SHP77 (cell line): ENCODE data around the gene ZNF462.
"Not testable (repeated sequence)": the region's sequence is repeated elsewhere in the genome, so short reads cannot be mapped to it uniquely, and the experiment has no call there.

ENCODE experiments used
- DNase-seq, 2 experiments: peaks; one replicate each; lab custom pipeline; 2025; lab: John Stamatoyannopoulos, UW

The ZNF462 gene

DNA sequence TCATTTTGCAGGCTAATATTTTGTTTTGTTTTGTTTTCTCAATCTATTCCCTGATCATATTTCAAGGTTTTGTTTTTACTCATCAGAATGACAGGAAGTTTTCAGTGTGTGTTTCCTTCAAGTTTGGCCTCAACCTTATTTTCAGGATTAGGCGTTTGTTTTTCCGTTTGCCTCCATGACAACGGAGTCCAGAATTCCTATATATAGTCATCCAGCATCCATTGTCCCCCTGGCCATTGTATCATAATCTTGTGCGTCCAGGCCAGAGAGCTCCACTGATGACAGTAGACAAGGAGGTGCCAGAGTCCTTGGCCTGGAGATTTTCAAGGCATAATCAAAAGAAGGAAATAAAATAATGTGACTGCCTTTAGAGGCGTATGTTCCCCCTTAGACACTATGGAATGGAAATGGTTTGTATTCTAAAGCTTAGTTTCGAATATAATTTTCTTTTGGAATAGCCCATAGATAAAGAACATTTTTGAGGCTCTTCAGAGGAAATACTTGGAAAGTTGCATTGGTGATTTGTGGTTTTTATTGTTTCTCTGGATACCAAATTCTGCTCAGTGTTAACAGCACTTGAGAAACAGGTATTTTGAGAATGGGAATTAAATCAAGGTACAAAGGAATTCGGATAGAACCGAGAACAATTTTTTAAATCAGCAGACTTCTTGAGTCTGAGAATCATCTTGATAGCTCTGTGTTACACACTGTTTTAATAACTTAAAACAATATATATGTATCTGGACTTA is 99.8 kb downstream of the ZNF462 start:
- DNase-seq, result no peak

DNA sequence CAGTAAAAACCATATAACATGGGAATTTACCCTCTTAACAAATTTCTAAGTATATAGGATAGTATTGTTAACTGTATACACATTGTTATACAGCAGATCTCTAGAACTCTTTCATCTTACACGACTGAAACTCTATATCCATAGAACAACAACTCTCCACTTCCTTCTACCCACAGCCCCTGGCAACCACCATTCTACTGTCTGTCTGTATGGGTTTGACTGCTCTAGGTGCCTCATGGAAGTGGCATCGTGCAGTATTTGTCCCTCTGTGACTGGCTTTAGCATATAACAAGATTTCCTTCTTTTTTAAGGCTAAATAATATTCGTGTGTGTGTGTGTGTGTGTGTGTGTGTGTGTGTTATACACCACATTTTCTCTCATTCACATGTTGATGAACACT is 100.7 kb downstream of the ZNF462 start:
- no peak for DNase-seq

DNA sequence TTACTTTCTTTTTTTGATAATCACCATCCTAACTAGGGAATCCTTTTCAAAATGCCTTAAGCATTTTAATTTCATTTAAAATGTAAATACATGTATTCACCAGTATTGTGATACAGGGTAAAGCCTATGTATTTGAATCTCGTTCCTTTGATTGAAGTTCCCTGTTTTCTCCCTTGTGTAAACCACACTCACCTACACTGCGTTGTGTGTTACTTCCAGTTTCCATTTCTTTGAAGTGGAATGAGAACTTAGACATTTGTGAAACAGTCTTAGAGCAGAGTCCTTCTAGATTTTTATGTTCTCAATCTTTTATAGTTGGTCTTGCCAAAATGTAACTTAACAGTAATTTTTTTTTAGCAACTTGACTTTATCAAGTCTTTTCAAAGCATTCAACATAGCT is 101.4 kb downstream of the ZNF462 start:
- DNase-seq, result no peak

DNA sequence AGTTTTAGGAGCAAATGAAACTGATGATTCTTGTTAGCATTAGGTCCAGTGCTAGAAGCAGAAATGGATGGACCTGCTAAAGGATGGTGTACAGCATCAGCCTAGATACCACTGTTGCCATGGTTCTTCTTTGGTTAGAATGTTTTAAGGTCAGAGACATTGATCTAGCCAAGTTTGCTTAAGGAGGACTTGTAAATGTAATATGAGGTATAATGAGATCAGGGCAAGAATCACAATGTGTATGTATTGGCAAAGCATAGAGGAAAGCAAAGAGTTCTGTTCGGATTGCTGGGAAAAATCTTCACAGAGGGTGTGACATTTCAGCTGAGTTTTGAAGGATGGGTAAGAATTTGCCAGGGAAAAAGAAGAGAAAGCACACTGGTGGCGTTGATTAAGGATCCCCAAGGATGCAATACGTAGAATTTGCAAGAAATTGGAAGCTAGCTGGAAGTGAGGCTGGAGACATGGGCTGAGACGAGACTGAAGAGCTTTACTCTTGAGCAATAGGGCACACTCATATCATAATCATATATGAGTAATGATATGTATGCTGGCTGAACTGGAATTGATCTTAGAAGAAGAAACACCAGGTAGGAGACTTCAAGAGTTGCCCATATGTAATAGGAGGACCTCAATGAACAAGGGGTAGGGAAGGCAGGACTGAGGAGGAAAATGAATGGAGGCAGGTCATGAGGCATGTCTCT is 102.0 kb downstream of the ZNF462 start:
- no peak for DNase-seq

DNA sequence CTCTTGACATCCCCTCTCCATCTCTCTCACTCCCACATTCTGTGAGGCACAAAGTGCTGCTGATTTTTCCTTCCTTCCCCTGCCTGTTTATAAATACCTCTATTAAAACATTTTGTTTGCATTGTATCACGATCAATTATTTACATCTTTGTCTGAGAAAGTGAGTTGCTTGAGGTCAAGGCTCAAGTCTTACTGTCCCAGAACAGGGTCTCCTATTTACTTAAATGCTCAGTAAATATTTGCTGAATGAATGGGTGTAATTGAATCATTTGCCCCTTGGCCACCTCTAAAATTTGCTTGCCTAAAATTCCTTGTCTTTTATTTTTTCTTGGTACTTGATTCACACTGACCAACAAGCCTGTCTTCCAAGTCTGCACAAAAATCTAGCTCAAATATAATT is 103.5 kb downstream of the ZNF462 start:
- no peak for DNase-seq

DNA sequence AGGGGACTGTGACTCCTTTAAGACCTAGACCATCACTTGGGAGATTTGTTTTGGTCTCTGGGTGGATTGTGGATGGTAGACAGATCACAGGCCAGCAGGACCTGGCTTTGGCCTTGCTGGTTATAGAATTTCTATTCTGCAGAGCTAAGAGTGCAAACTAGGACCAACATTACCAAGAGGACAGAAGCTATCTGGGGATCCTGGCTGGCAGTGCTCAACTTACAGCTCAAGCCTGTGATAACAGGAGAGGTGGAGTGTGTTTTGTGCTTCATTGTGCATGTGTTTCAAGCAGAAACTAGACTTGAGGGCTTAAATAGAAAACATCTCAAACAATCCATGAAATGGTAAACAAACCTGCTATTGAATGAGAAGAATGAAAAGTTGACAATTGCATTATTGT is 106.7 kb downstream of the ZNF462 start:
- DNase-seq, result no peak

DNA sequence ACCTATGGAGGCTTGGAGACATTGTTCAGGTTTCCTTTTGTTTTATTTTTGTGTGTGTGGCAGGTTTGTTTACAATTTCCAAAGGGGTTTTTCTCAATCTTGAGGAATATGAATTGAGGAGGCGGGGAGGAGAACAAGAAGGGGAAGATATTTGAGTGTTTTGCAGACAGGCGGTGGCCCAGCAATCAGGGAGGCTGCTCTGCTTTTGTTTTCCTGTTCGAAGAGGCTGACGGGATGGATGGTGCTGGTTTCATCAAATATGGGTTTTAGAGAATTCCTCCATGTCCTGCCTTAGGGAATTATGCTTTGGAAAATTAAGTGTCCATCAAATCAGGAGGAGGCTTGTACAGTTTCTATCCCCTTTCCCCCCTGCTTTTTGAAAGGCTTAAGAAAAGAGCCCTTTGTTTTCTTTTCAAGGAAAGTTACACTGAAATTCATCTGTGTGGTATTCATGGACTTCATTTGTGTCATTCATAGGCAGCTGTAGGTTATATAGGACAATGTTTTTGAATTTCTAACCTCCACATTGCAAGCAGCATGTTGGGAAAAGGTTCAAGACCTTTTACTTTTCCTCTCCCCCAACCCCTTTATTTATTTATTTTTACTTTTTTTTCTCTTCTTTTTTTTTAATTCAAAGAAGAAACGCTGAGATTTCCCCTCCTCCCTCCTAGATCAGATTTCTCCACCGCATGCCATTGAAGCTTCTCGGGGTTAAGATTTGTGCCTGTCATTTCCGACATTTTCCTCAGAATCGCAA is 107.4 kb downstream of the ZNF462 start:
- DNase-seq, result no peak

DNA sequence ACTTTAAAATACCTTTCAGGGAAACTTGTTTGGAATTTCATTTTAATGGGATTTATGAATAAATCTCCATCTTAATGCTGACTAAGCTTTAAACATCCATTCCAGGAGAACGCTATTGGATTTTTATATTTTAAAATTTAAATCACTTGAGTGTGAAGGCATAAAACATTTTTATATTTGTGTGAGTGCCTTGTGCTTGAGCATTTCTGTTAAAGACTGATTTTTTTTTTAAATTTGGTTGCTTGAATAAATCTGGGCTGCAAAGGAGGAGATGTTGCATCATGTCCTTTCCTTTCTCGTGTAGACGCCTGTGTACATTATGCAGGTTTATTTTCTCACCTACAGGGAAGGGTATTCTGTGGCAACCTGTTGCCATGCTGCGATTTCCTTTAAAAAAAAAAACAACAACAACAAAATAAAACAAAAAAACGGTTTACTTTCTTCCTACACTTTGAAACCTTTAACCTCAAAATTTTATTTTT is 108.1 kb downstream of the ZNF462 start:
- DNase-seq, result no peak

DNA sequence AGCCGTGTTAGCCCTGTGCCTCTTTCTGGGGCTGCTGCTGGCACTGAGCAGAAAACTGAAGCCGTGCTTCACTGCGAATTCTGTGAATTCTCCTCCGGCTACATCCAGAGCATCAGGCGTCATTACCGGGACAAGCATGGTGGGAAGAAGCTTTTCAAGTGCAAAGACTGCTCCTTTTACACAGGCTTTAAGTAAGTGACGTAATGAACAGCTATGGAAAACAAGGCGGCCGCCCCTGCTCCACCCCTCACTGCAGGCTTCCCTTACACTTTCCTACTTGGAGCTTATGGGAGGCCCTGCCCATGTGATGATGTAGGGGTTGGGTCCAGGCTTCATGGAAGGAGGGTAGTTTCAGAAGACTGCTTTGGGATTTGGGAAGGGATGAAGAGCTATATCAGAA is 109.1 kb downstream of the ZNF462 start:
- no peak for DNase-seq

DNA sequence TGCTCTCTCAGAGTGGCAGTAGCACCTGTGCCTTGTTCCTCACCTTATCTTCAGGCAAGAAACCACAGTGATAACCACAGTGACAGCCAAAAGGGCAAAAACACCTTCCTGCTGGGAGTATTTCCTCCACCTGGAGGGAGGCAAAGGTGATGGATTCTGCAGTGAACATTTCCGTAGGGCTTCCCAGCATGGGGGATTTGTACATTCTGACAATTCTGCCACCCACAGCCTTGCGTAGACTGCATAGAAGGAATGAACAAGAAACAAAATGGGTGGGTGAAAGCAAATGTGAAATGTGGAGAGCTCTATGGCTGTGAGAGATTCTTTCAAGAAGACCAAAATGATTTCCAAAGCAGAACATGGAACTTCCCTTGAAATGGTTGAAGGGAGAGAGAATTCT is 111.4 kb downstream of the ZNF462 start:
- DNase-seq, result no peak

DNA sequence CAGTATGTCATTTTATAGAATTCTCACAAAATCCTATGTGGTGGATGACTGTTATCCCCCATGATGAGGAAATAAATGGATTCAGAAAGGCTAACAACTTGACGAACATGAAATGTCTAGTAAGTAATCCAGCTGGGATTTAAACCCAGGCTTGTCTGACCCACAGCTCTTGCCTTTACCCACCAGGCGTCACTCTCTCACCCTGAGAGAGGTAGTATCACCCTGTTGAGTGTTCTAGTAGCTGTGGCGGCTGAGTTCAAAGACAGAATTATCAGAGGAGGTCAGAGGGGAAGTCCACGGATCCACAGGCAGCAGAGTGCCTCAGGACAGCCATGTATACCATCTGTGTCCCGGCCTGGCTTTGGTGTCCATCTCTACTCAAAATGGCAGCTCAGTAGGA is 113.8 kb downstream of the ZNF462 start:
- DNase-seq, result no peak

DNA sequence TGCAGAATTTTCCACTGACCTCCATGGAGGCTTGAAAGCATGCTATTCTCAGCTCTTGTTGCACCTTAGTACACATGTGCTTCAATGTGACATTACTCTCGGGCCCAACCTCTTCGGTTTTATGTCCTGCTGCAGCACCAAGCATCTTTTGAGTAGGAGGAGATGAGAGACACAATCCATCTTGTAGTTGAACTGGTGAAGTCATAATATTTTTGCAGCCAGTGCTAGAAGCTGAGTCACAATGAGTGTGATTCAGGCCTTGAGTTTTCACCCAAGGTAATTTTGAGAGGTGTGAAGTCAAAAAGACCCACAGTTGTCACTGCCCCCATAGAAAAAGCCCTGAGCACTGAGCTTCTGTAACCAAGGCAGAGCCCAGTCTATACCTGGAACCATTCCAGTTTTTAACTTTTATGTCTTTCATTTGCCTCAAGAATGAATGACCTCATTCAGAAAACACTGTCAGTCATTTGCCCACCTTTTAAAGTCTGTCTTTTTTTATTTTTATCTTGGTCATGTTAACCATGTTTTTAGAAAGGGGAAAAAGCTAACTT is 117.7 kb downstream of the ZNF462 start:
- DNase-seq, result no peak

DNA sequence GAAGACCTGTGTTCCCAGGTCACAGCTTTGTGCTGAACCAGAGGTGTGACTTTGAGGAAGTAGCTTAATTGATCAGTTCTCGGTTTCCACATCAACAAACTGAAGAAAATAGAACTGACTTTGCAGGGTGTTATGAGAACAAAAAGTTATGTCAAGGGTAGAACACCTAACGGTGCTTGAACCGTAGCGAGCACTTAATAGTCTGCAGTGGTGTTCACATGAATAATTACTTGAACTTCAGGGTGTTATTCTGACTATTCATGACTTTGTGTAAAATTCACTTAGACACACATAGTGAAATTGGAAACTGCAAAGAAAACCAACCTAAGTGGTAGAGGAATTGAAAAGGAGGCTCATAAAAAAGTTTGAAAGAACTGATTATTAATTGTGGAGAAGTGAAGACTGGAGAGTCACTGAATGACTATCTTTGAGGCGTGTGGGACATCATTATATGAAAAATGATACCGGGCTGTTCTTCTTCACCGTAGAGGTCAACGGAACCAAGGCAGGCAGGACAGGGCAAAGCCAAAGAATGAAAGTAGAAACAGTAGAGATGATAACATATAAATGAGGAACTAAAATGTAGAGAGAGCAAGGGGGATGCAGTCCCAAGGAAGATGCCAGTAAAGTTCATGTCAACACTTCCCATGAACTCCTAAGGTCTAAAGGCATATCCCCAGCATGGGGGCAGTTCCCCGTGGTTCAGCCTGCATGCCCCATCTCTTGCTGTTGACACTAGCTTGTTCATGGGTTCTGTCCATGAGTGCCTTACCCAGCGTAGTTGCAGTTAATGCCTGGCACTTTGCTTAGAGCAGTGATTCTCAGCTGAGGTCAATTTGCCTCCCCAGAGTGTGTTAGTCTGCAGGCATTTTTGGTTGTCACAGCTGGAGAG is 118.7 kb downstream of the ZNF462 start:
- no peak for DNase-seq

DNA sequence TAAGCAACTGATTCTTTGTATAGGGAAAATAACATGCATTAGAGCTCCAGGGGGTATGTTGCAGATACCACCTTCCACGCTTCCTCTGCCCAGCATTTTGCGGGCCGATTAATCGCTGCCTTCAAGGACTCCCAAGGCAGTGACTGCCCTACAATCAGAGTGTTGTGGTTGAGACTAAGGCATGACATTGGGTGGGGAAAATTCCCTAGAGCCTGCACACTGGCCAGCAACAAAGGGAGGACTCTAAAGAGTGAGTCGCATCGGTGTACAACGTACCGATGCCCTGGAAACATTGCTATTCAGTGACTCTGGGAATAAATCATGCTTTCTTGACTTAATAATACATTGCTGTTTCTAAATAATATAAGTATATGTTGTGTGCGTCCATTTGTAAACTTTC is 119.7 kb downstream of the ZNF462 start:
- DNase-seq, result no peak

DNA sequence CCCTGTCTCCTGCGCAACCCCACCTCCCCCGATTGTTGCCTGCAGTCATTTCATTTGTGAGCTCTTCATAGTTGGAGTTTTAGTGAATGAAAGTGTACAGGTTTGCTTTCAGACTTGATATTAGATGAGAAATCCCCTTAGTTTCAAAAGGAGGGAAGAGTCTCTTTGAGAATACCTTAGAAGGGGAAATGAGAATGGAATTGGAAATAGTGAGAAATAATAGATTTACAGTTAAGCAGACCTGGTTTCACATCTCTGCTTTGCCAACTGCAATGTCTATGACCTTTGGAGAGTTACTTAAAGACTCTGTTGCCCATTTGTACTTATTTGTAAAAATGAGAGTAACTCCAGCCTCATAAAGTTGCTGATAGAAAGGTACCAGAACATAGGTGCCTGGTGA is 120.4 kb downstream of the ZNF462 start:
- DNase-seq, result no peak

DNA sequence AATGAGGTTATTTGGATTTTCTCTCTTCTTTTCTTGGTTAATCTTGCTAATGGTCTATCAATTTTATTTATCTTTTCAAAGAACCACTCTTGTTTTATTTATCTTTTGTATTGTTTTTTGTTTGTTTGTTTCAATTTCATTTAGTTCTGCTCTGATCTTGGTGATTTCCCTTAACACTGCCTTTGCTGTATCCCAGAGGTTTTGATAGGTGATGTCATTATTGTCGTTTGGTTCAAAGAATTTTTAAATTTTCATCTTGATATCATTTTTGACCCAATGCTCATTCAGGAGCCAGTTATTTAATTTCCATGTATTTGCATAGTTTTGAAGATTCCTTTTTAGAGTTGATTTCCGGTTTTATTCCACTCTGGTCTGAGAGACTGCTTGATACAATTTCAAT is 126.9 kb downstream of the ZNF462 start:
- DNase-seq, result not testable (repeated sequence)

DNA sequence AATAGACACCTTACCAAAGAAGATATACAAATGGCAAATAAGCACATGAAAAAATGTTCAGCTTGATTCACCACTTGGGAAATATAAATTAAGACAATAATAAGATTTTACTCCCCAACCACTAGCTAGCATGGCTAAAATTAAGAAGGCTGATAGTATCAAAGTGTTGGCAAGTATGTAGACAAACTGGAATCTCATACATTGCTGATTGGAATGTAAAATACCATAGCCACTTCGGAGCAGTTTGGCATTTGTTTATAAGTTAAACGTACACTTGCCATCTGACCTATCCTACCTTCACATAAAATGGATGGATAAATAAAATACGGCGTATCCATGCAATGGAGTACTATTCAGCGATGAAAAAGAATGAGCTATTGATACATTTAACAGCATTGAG is 129.2 kb downstream of the ZNF462 start:
- DNase-seq, result no peak

DNA sequence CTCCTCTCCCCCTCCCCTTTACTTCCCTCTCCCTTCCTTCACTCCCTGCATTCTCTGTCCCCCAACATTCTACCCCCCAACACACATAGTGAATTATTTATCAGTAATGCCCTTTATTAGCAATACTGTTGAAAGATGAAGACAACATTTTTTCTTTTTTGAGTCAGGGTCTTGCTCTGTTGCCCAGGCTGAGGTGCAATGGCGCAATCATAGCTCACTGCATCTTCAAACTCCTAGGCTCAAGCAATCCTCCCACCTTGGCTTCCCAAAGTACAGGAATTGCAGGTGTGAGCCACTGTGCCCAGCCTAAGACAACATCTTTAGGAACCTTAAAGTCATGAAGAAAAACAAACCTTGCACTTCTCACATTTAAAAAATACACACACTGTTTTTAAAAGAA is 130.6 kb downstream of the ZNF462 start:
- DNase-seq, result no peak

DNA sequence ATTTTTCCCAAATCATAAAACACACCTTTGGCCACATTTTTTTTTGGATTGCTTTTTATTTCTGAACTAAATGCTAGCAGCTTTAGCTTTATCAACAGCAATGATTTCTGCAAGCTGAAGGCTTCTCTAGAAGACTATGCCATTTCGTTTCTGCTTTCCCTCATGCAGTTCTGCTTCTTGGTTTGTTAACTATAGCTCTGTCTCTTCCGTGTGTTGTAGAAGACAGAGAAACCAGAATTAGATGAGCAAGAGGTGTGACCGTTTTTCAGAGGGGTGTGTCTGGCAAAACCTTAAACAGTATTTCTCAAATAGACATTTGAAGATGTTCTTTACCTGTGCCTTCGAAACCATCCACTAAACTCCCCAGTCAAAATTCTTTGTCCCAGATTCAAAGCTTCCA is 131.5 kb downstream of the ZNF462 start:
- no peak for DNase-seq

DNA sequence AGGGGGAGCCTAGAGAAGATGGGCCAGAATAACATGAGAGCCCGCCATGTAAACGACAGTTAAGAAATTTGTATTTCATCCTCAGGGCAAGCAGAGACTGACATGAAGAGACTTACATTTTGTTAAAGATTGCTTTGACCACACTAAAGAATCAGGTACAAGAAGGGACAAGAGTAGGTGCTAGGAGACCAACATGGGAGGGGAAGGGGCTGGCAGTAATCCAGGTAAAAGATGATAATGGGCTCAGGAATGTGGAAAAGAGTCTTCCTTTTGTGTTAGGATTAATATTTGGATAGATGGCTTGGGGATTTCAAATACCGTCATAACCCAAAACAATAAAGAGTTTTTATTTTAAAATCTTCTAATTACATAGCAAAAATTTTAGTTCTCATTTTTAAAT is 137.3 kb downstream of the ZNF462 start:
- no peak for DNase-seq

DNA sequence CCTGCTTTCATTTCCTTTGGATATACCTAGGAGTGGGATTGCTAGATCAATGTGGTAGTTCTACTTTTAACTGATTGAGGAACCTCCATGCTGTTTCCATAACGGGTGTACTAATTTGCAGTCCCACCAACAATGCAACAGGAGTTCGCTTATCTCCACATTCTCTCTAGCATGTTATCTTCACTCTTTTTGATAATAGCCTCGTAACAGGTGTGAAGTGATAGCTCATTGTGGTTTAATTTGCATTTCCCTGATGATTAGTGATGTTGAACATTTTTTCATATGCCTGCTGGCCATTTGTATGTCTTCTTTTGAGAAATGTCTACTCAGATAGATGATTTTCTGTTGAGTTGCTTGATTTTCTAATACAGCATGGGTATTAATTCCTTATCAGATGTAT is 142.2 kb downstream of the ZNF462 start:
- DNase-seq, result no peak

DNA sequence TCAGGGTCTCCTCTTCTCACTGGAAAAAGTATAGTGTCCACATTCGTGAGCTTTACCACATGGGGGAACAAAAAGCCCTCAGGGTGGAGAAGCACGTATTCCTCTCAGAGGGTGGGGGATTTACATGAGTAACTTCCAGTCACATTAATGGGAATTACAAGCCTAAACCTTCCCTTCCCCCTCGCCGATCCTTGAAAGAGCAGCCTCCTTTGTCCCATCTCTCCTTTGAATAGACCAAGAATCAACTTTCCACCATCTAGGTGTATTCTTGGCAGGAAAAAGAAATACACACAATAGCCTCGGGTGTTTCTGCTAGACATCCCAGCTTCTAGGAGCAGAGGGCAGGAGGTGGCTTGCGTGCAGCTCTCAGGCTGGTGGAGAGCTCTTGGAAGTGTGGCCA is 144.4 kb downstream of the ZNF462 start:
- no peak for DNase-seq
